SH-SY5Y (cell line): Measurements from ENCODE around the gene NKIRAS1.

Experiments used
- GATA2 ChIP-seq: IDR thresholded peaks from 2 replicates; pipeline ENCODE4 v1.6.1; 2011; ENCODE audit warnings: mild to moderate bottlenecking, low read depth, low read length
- GATA3 ChIP-seq: IDR thresholded peaks from 2 replicates; pipeline ENCODE4 v1.6.1; 2011; ENCODE audit warnings: low read depth, mild to moderate bottlenecking, low read length, moderate library complexity

DNA sequence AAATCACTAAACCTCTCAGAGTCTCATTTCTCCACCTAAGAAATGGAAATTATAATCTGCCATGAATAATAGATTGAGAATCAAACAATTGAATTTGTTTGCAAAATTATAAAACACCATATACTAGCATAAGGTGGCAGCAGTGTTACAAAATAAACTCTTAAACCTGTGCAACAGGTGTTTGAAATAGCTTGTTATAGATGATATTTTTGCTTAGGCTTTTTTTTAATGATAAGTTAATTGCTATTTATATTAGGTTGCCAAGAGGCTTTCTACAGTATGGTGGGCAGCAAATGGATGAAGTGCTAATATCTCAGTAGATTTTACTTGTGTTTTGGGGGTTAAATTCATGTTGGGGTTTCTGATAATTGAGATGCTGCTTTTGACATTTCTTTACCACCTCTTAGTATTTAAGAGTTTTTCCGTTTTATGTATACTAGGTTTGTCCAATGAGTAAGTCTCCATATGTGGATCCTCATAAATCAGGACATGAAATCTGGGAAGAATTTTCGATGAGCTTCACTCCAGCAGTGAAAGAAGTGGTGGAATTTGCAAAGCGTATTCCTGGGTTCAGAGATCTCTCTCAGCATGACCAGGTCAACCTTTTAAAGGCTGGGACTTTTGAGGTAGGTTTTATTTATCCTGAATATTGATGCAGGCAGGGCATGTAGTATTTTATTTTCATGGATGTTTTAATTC is 47.9 kb upstream of the NKIRAS1 start:
- TF ChIP-seq GATA3 = no peak
- no peak for TF ChIP-seq GATA2
